Activated B cell treated with CpG ODN at 0.5 μM for 24 hours (primary cell): ENCODE measurements around the gene FSHR. TPM values are rescaled to one million over a fixed set of nuclear protein-coding genes. Genes with fewer than 3 reads are reported as not detected.

Experiments used
- ATAC-seq: fragments of 200-7000 bp; cut with Tn5 transposase; one replicate; pipeline ENCODE4 v1.10.0; 2021; ENCODE audit warnings: low read depth, mild to moderate bottlenecking, moderate library complexity
- CTCF ChIA-PET: fragments of 350-600 bp; sonication (Branson Sonifier 250); formaldehyde crosslinking; loops from one replicate; lab custom pipeline; 2021; ENCODE audit warnings: antibody characterized with exemption; lab: Charles Lee
- POLR2A ChIA-PET: fragments of 350-600 bp; sonication (Branson Sonifier 250); formaldehyde crosslinking; loops from one replicate; lab custom pipeline; 2021; ENCODE audit warnings: antibody characterized with exemption; lab: Charles Lee
- DNase-seq: peaks from one replicate; pipeline ENCODE4 v3.0.0; 2022
- H3K27ac Mint-ChIP-seq: one replicate; pipeline ENCODE4 v1.8.0; 2020; ENCODE audit warnings: mixed read lengths
- H3K27me3 Mint-ChIP-seq: one replicate; pipeline ENCODE4 v1.8.0; 2021; ENCODE audit warnings: mixed read lengths
- H3K36me3 Mint-ChIP-seq: one replicate; pipeline ENCODE4 v1.8.0; 2021; ENCODE audit warnings: low read depth, mixed read lengths
- H3K4me1 Mint-ChIP-seq: one replicate; pipeline ENCODE4 v1.8.0; 2021; ENCODE audit warnings: mixed read lengths
- H3K4me3 Mint-ChIP-seq: one replicate; pipeline ENCODE4 v1.8.0; 2020; ENCODE audit warnings: mild to moderate bottlenecking, mixed read lengths
- H3K9me3 Mint-ChIP-seq: one replicate; pipeline ENCODE4 v1.8.0; 2020; ENCODE audit warnings: mixed read lengths
- intact Hi-C: fragments of 100-400 bp; cut with micrococcal nuclease; formaldehyde crosslinking; loops from one replicate; pipeline ENCODE4 v1.15.1; 2024
- total RNA-seq: library from RNA; stranded (reverse); gene quantifications from 2 replicates; pipeline ENCODE4 v1.2.3, GENCODE V29; 2022
- TF ChIP-seq, protein P1 (sequence below): fragments of 200-600 bp; IDR thresholded peaks from one replicate; pipeline ENCODE4 v1.8.0; 2022; ENCODE audit warnings: antibody characterized with exemption, mild to moderate bottlenecking

The FSHR gene, protein sequence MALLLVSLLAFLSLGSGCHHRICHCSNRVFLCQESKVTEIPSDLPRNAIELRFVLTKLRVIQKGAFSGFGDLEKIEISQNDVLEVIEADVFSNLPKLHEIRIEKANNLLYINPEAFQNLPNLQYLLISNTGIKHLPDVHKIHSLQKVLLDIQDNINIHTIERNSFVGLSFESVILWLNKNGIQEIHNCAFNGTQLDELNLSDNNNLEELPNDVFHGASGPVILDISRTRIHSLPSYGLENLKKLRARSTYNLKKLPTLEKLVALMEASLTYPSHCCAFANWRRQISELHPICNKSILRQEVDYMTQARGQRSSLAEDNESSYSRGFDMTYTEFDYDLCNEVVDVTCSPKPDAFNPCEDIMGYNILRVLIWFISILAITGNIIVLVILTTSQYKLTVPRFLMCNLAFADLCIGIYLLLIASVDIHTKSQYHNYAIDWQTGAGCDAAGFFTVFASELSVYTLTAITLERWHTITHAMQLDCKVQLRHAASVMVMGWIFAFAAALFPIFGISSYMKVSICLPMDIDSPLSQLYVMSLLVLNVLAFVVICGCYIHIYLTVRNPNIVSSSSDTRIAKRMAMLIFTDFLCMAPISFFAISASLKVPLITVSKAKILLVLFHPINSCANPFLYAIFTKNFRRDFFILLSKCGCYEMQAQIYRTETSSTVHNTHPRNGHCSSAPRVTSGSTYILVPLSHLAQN
- total RNA-seq = not detected in 2 replicates

- Mint-ChIP-seq H3K4me1 (no peaks in the 10 kb centered on the region), H3K27me3 (no peaks in the 10 kb centered on the region), H3K9me3 (no peaks in the 10 kb centered on the region), H3K27ac (no peak within 1 kb of the TSS), H3K4me3 (no peak within 1 kb of the TSS), H3K36me3 (no peaks in the 10 kb centered on the region)
- ChIA-PET CTCF (no interaction called here), POLR2A (no interaction called here)
- DNase-seq = no peak
- ATAC-seq = no peak
- intact Hi-C loops = no loop called here
- TF ChIP-seq, protein P1, sequence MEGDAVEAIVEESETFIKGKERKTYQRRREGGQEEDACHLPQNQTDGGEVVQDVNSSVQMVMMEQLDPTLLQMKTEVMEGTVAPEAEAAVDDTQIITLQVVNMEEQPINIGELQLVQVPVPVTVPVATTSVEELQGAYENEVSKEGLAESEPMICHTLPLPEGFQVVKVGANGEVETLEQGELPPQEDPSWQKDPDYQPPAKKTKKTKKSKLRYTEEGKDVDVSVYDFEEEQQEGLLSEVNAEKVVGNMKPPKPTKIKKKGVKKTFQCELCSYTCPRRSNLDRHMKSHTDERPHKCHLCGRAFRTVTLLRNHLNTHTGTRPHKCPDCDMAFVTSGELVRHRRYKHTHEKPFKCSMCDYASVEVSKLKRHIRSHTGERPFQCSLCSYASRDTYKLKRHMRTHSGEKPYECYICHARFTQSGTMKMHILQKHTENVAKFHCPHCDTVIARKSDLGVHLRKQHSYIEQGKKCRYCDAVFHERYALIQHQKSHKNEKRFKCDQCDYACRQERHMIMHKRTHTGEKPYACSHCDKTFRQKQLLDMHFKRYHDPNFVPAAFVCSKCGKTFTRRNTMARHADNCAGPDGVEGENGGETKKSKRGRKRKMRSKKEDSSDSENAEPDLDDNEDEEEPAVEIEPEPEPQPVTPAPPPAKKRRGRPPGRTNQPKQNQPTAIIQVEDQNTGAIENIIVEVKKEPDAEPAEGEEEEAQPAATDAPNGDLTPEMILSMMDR = no peak
These were observed at the start of gene FSHR for GRCh38 chr2:49154140-49154539. Gene FSHR (minus strand): TSS chr2:49154515. CDS start chr2:49154417, 98 bp downstream.

GRCh38 chr2:49199266-49199665, 45.0 kb upstream of the FSHR start:
- no peaks in the 10 kb centered on the region for H3K4me1 Mint-ChIP-seq
- H3K9me3 Mint-ChIP-seq = no peaks in the 10 kb centered on the region
- no peak for DNase-seq
- H3K36me3 Mint-ChIP-seq = no peaks in the 10 kb centered on the region
- TF ChIP-seq, protein P1 = no peak
- intact Hi-C loops = no loop called here
- POLR2A ChIA-PET = no interaction called here
- CTCF ChIA-PET = no interaction called here
- H3K27ac Mint-ChIP-seq = no peak overlapping the region
- H3K4me3 Mint-ChIP-seq = no peak overlapping the region
- no peaks in the 10 kb centered on the region for H3K27me3 Mint-ChIP-seq
- ATAC-seq = no peak

- no peak for DNase-seq
- Mint-ChIP-seq H3K4me3 (no peak overlapping the region), H3K27me3 (no peaks in the 10 kb centered on the region), H3K27ac (no peak overlapping the region), H3K9me3 (peaks cover 4% of the 10 kb centered on the region), H3K4me1 (no peaks in the 10 kb centered on the region), H3K36me3 (no peaks in the 10 kb centered on the region)
- CTCF ChIA-PET = no interaction called here
- no peak for ATAC-seq
- intact Hi-C loops = no loop called here
- POLR2A ChIA-PET = no interaction called here
- TF ChIP-seq, protein P1 = no peak
These were observed 40.4 kb upstream of the FSHR start for GRCh38 chr2:49194701-49195100.

DNA sequence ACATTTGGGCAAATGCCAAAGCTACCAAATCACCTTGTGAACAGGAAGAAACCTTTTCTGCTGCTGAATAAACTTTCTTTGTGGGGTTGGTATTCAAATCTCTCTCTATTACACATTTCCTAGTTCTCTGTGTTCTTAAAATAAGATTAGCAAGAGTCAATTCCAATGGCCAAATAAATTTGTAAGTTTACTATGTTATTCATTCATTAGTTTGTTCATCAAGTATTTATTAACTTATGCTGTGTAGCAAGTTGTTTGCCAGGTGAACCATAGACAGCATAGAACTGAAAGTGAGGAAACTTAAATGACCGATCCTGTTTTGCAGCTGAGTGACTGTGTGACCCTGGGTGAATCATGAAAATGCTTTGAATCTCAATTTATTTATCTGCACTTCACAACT, 37.7 kb upstream of the FSHR start:
- DNase-seq (no peak), ATAC-seq (no peak)
- Mint-ChIP-seq H3K9me3 (peaks cover 4% of the 10 kb centered on the region), H3K27ac (no peak overlapping the region), H3K36me3 (no peaks in the 10 kb centered on the region), H3K4me1 (no peaks in the 10 kb centered on the region), H3K27me3 (no peaks in the 10 kb centered on the region), H3K4me3 (no peak overlapping the region)
- CTCF ChIA-PET = no interaction called here
- intact Hi-C loops = no loop called here
- TF ChIP-seq, protein P1 = no peak
- POLR2A ChIA-PET = no interaction called here

DNA sequence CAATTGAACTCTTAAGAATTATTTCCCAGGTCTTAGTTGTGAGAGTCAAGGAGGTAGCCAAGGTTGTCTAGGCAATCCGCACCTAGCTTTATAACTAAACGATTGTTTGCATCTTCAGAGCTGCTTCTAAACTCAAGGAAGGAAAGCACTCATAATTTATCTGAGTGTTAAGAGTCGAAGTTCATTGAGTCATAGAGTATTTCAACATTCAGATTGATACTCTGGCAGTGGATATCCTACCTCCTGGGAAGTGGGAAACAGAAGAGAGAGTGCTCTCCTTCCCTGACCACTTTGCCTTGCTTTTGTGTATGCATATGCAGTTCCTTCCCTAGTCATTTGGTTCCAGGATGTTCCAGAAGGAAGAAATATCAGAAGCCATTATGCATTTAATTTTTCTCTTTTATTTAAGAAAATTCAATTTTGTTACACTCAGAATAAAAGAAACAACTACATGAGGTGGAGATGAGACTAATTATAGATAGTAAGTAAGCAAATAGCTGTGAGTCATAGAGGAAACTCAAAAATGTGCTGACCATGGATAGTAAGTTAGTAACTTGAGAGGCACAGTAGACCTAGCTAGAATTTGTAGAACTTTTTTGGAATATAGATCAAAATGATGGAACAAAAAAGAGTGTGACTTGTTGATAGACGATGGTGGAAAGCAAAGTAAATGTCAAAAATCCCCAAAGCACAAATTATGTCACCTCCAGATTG, 35.4 kb upstream of the FSHR start:
- H3K4me1 Mint-ChIP-seq = no peaks in the 10 kb centered on the region
- TF ChIP-seq, protein P1 = no peak
- intact Hi-C loops = no loop called here
- H3K9me3 Mint-ChIP-seq = peaks cover 4% of the 10 kb centered on the region
- H3K4me3 Mint-ChIP-seq = no peak overlapping the region
- no peaks in the 10 kb centered on the region for H3K27me3 Mint-ChIP-seq
- ChIA-PET POLR2A (no interaction called here), CTCF (no interaction called here)
- no peak overlapping the region for H3K27ac Mint-ChIP-seq
- no peak for ATAC-seq
- no peaks in the 10 kb centered on the region for H3K36me3 Mint-ChIP-seq
- DNase-seq = no peak
